Measurements from ENCODE around the gene TRIM66. TPM values are rescaled to one million over a fixed set of nuclear protein-coding genes. Genes with fewer than 3 reads are reported as not detected.

The TRIM66 gene
- total RNA-seq, result 3.0 TPM
- long read RNA-seq, partial matches to known transcripts, result 0 of 3 reads
- long read RNA-seq, other reads (novel, unspliced or antisense), result 3 of 3 reads

GRCh38 chr11:8682303-8683114 is at the start of gene TRIM66, which contains the start of gene RPL27A:
TRIM66 (minus strand) TSS chr11:8682665; CDS start chr11:8672274, 10,391 bp downstream.
RPL27A (plus strand) TSS chr11:8682792; CDS start chr11:8682814, 22 bp downstream.
- intact Hi-C loops (cut with DNase I), result loop anchor here (2.0 kb wide), 1 partner anchor 130 kb away; no protein-coding TSS in a partner anchor
- peak; percentile 99 for DNase-seq (ENCODE audit: low spot score)

- DNase-seq (ENCODE audit: low spot score), result no peak
- intact Hi-C loops (cut with DNase I), result loop anchor here (2.0 to 5.0 kb wide), 2 partner anchors 13 to 36 kb away; no protein-coding TSS in a partner anchor
Observed at GRCh38 chr11:8731647-8732323, 49.3 kb upstream of the TRIM66 start.

- intact Hi-C loops (cut with DNase I), result loop anchor here (5.0 kb wide), 1 partner anchor 37 kb away; no protein-coding TSS in a partner anchor
- DNase-seq (ENCODE audit: low spot score), result no peak
Observed at GRCh38 chr11:8730697-8731020, 48.2 kb upstream of the TRIM66 start.

GRCh38 chr11:8729837-8730696 is 47.6 kb upstream of the TRIM66 start:
- intact Hi-C loops (cut with DNase I), result loop anchor here (5.0 kb wide), 1 partner anchor 37 kb away; no protein-coding TSS in a partner anchor
- DNase-seq (ENCODE audit: low spot score), result no peak

- no peak for DNase-seq (ENCODE audit: low spot score)
- intact Hi-C loops (cut with DNase I), result no loop called here
Observed at GRCh38 chr11:8729067-8729466, 46.6 kb upstream of the TRIM66 start.

GRCh38 chr11:8728563-8728962 is 46.1 kb upstream of the TRIM66 start:
- no peak for DNase-seq (ENCODE audit: low spot score)
- intact Hi-C loops (cut with DNase I), result no loop called here

- no peak for DNase-seq (ENCODE audit: low spot score)
- intact Hi-C loops (cut with DNase I), result no loop called here
Observed at GRCh38 chr11:8726395-8726794, 43.9 kb upstream of the TRIM66 start.

- intact Hi-C loops (cut with DNase I), result loop anchor here (5.0 kb wide), 1 partner anchor 88 kb away; a partner anchor contains a TSS
- DNase-seq (ENCODE audit: low spot score), result no peak
Observed at GRCh38 chr11:8724682-8725081, 42.2 kb upstream of the TRIM66 start.

- intact Hi-C loops (cut with DNase I), result loop anchor here (5.0 kb wide), 1 partner anchor 89 kb away; a partner anchor contains a TSS
- no peak for DNase-seq (ENCODE audit: low spot score)
Observed at GRCh38 chr11:8723711-8724110, 41.2 kb upstream of the TRIM66 start.

- intact Hi-C loops (cut with DNase I), result loop anchor here (5.0 kb wide), 1 partner anchor 89 kb away; a partner anchor contains a TSS
- no peak for DNase-seq (ENCODE audit: low spot score)
Observed at GRCh38 chr11:8722809-8723208, 40.3 kb upstream of the TRIM66 start.

GRCh38 chr11:8721609-8722500 is 39.4 kb upstream of the TRIM66 start:
- intact Hi-C loops (cut with DNase I), result loop anchor here (5.0 kb wide), 1 partner anchor 90 kb away; a partner anchor contains a TSS
- no peak for DNase-seq (ENCODE audit: low spot score)

- intact Hi-C loops (cut with DNase I), result loop anchor here (5.0 kb wide), 1 partner anchor 91 kb away; a partner anchor contains a TSS
- DNase-seq (ENCODE audit: low spot score), result no peak
Observed at GRCh38 chr11:8720868-8721608, 38.6 kb upstream of the TRIM66 start.

GRCh38 chr11:8720352-8720751 is 37.9 kb upstream of the TRIM66 start:
- DNase-seq (ENCODE audit: low spot score), result no peak
- intact Hi-C loops (cut with DNase I), result loop anchor here (5.0 kb wide), 1 partner anchor 92 kb away; a partner anchor contains a TSS

GRCh38 chr11:8719721-8720120 is 37.3 kb upstream of the TRIM66 start:
- DNase-seq (ENCODE audit: low spot score), result no peak
- intact Hi-C loops (cut with DNase I), result loop anchor here (2.0 to 5.0 kb wide), 3 partner anchors 13 to 93 kb away; a partner anchor contains a TSS

GRCh38 chr11:8719211-8719649 is 36.8 kb upstream of the TRIM66 start:
- intact Hi-C loops (cut with DNase I), result loop anchor here (2.0 to 5.0 kb wide), 2 partner anchors 14 to 48 kb away; no protein-coding TSS in a partner anchor
- no peak for DNase-seq (ENCODE audit: low spot score)

- intact Hi-C loops (cut with DNase I), result loop anchor here (2.0 to 5.0 kb wide), 2 partner anchors 15 to 49 kb away; no protein-coding TSS in a partner anchor
Observed at GRCh38 chr11:8717876-8718753, 35.6 kb upstream of the TRIM66 start.

More at GRCh38 chr11:8717876-8718753, 35.6 kb upstream of the TRIM66 start:
- no peak for DNase-seq (ENCODE audit: low spot score)
